Measurements from ENCODE around the gene TSHZ2.

- TF ChIP-seq, protein P1, sequence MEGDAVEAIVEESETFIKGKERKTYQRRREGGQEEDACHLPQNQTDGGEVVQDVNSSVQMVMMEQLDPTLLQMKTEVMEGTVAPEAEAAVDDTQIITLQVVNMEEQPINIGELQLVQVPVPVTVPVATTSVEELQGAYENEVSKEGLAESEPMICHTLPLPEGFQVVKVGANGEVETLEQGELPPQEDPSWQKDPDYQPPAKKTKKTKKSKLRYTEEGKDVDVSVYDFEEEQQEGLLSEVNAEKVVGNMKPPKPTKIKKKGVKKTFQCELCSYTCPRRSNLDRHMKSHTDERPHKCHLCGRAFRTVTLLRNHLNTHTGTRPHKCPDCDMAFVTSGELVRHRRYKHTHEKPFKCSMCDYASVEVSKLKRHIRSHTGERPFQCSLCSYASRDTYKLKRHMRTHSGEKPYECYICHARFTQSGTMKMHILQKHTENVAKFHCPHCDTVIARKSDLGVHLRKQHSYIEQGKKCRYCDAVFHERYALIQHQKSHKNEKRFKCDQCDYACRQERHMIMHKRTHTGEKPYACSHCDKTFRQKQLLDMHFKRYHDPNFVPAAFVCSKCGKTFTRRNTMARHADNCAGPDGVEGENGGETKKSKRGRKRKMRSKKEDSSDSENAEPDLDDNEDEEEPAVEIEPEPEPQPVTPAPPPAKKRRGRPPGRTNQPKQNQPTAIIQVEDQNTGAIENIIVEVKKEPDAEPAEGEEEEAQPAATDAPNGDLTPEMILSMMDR (IDR thresholded peaks at IDR 0.05; ENCODE audit: insufficient read depth, low read depth, low read length): no peak
- TF ChIP-seq EZH2 (IDR thresholded peaks at IDR 0.05; ENCODE audit: insufficient read depth, low read length): no peak
These were observed 335.9 kb downstream of the TSHZ2 start for GRCh38 chr20:53307964-53308597.

Data from astrocyte (in vitro differentiated cells and primary cell).